ENCODE results near the gene PPFIBP2.

Gene PPFIBP2

DNA sequence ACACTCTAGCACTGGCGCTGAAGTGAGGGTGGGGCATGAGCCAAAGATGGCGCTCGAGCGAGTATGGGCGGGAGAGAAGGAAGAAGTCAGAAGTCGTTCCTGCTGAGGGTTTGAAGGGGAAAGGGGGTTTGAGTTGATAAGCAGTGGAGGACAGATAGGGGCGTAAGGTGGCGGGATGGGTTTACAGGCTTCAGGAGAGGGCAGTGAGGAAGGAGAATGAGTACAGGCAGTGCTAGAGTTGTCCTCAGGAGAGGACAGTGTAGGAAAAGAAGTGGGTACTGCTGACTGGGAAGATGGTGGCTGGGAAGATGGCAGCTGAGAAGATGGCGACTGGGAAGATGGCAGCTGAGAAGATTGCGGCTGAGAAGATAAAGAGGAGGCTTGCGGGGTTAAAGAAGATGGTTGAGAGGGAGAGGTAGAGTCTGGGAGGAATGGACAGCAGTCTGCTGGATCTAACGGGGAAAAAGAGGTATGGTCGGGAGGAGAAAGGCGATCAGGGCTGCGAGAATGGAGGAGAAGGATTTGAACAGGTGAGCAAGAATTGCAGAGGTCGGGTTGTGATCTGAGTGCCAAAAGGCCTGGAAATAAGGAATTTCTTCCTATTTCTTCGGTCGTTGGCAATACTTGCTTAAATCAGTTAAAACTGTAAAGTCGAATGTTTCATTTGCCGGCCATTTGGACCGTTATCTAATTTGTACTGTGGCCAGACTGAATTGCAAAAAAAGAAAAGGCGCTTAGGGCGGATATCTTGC, 5.2 kb downstream of the PPFIBP2 start:
- Histone ChIP-seq H3K36me3 (ENCODE audit: insufficient read depth, low read length) (no peaks in the 10 kb centered on the region), H3K9me2 (ENCODE audit: low read depth, low read length) (no peaks in the 10 kb centered on the region), H3K9me3 (ENCODE audit: low read length) (no peaks in the 10 kb centered on the region), H4K20me1 (ENCODE audit: insufficient read depth, low read length) (no peaks in the 10 kb centered on the region), H3K4me2 (ENCODE audit: low read length) (peak overlapping the region; percentile 63), H3K4me3 (ENCODE audit: low read depth, low read length, poor library complexity, severe bottlenecking) (peak overlapping the region; percentile 43), H3K4me1 (ENCODE audit: insufficient read depth, low read length, severe bottlenecking) (peaks cover 83% of the 10 kb centered on the region), H3F3A (ENCODE audit: insufficient read depth, low read length) (peaks cover 6% of the 10 kb centered on the region; the same call in 1 of the 2 replicates), H3K27ac (ENCODE audit: low read depth, low read length, poor library complexity, severe bottlenecking) (peak overlapping the region; percentile 95), H3K27me3 (ENCODE audit: insufficient read depth, low read length) (no peaks in the 10 kb centered on the region), H3K79me2 (ENCODE audit: insufficient read depth, low read length) (peaks cover 16% of the 10 kb centered on the region; the same call in 1 of the 2 replicates), H3K9ac (ENCODE audit: low read length) (no peak overlapping the region), H2AFZ (ENCODE audit: low read length) (no peak overlapping the region)
- no peak for TF ChIP-seq EZH2 (IDR thresholded peaks at IDR 0.05; ENCODE audit: borderline replicate concordance, low read length)
- TF ChIP-seq, protein P1, sequence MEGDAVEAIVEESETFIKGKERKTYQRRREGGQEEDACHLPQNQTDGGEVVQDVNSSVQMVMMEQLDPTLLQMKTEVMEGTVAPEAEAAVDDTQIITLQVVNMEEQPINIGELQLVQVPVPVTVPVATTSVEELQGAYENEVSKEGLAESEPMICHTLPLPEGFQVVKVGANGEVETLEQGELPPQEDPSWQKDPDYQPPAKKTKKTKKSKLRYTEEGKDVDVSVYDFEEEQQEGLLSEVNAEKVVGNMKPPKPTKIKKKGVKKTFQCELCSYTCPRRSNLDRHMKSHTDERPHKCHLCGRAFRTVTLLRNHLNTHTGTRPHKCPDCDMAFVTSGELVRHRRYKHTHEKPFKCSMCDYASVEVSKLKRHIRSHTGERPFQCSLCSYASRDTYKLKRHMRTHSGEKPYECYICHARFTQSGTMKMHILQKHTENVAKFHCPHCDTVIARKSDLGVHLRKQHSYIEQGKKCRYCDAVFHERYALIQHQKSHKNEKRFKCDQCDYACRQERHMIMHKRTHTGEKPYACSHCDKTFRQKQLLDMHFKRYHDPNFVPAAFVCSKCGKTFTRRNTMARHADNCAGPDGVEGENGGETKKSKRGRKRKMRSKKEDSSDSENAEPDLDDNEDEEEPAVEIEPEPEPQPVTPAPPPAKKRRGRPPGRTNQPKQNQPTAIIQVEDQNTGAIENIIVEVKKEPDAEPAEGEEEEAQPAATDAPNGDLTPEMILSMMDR (IDR thresholded peaks at IDR 0.05; ENCODE audit: low read length): no peak

DNA sequence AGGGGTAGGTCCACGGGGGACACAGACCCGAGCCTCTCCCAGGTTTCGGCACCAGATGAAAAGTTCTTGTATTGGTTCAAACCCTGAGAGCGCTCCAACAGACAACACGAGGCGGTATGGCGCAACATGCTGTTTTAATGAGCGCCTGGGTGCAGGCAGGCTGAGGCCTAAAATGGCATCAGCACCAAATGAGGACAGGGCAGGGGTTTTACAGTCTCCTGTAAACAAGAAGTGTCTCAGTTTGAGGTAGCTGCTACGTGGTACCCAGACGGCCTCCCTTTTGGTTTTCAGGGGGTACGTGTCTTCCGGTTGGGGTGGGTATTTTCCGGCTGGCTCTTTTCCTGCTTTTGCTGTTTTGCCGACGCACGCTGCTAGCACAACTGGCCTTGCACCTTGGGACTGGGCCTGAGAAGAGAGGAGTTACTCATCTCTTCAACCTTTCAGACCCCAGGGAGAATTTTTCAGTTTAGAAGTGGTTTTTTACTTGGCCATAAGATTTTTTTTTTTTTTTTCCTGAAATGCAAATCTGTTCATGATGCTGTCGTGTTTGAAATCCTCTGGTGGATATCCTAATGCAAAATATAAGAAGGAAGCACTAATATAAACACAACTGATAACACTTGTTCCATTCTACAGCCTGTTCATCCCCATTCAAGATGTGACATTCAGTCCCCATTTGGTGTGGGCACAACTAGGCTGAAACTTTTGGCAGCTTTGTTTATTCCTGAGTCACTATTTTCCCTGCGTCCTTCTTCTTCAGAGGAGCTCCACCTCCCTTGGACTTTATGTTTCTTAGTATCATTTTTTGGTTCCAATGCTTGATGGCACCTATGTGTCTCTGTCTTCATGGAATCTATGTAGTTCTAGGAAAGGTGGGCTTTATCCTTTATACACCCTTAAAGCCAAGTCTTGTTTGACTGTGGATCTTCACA, 6.5 kb downstream of the PPFIBP2 start:
- TF ChIP-seq, protein P1 (IDR thresholded peaks at IDR 0.05; ENCODE audit: low read length): no peak
- no peak for TF ChIP-seq EZH2 (IDR thresholded peaks at IDR 0.05; ENCODE audit: borderline replicate concordance, low read length)
- peak overlapping the region; percentile 43 for H3K4me3 ChIP-seq (ENCODE audit: low read depth, low read length, poor library complexity, severe bottlenecking)
- peaks cover 9% of the 10 kb centered on the region; the same call in 1 of the 2 replicates for H3K79me2 ChIP-seq (ENCODE audit: insufficient read depth, low read length)

DNA sequence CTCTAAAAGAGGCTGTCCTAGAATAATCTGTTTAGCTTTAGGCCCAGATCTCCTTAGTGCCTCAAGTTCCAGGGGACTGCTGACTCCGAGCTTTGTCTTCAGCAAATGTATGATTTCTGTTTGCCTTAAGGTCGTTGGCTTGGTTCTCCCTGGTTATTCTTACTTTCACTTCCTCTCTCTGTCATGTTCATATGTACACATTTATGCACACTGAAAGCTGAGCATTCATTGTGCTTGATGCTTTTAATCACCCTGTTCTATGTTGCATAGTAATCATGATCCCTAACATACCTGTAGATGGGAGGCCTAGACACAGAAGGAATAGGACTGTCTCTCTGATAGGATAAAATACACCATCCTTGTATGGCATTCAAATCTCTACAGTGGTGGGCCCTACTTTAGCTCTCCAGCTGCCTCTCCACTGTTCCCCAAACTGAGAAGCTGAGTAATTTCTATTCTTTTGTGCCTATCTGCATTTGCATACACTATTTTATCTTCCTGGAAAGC, 7.2 kb downstream of the PPFIBP2 start:
- H4K20me1 ChIP-seq (ENCODE audit: insufficient read depth, low read length): no peaks in the 10 kb centered on the region
- H3K9me3 ChIP-seq (ENCODE audit: low read length): no peaks in the 10 kb centered on the region
- H3K27me3 ChIP-seq (ENCODE audit: insufficient read depth, low read length): no peaks in the 10 kb centered on the region
- H3K9ac ChIP-seq (ENCODE audit: low read length): peak overlapping the region; percentile 22; the same call in 1 of the 2 replicates
- H2AFZ ChIP-seq (ENCODE audit: low read length): no peak overlapping the region
- H3K4me2 ChIP-seq (ENCODE audit: low read length): peak overlapping the region; percentile 63; the same call in 1 of the 2 replicates
- H3K27ac ChIP-seq (ENCODE audit: low read depth, low read length, poor library complexity, severe bottlenecking): peak overlapping the region; percentile 95
- peaks cover 75% of the 10 kb centered on the region for H3K4me1 ChIP-seq (ENCODE audit: insufficient read depth, low read length, severe bottlenecking)
- peak overlapping the region; percentile 9 for H3K4me3 ChIP-seq (ENCODE audit: low read depth, low read length, poor library complexity, severe bottlenecking)
- H3K79me2 ChIP-seq (ENCODE audit: insufficient read depth, low read length): peaks cover 1% of the 10 kb centered on the region; the same call in 1 of the 2 replicates
- H3K36me3 ChIP-seq (ENCODE audit: insufficient read depth, low read length): no peaks in the 10 kb centered on the region
- no peaks in the 10 kb centered on the region for H3K9me2 ChIP-seq (ENCODE audit: low read depth, low read length)
- peaks cover 6% of the 10 kb centered on the region; the same call in 1 of the 2 replicates for H3F3A ChIP-seq (ENCODE audit: insufficient read depth, low read length)
- TF ChIP-seq, protein P1 (IDR thresholded peaks at IDR 0.05; ENCODE audit: low read length): no peak
- TF ChIP-seq EZH2 (IDR thresholded peaks at IDR 0.05; ENCODE audit: borderline replicate concordance, low read length): no peak

More for the DNA sequence above, 6.5 kb downstream of the PPFIBP2 start:
- H4K20me1 ChIP-seq (ENCODE audit: insufficient read depth, low read length): no peaks in the 10 kb centered on the region
- H3K9me3 ChIP-seq (ENCODE audit: low read length): no peaks in the 10 kb centered on the region
- H3F3A ChIP-seq (ENCODE audit: insufficient read depth, low read length): peaks cover 6% of the 10 kb centered on the region; the same call in 1 of the 2 replicates
- no peaks in the 10 kb centered on the region for H3K27me3 ChIP-seq (ENCODE audit: insufficient read depth, low read length)
- no peaks in the 10 kb centered on the region for H3K36me3 ChIP-seq (ENCODE audit: insufficient read depth, low read length)
- H3K4me1 ChIP-seq (ENCODE audit: insufficient read depth, low read length, severe bottlenecking): peaks cover 83% of the 10 kb centered on the region
- peak overlapping the region; percentile 95 for H3K27ac ChIP-seq (ENCODE audit: low read depth, low read length, poor library complexity, severe bottlenecking)
- no peak overlapping the region for H2AFZ ChIP-seq (ENCODE audit: low read length)
- H3K4me2 ChIP-seq (ENCODE audit: low read length): peak overlapping the region; percentile 63
- peak overlapping the region; percentile 57 for H3K9ac ChIP-seq (ENCODE audit: low read length)
- no peaks in the 10 kb centered on the region for H3K9me2 ChIP-seq (ENCODE audit: low read depth, low read length)
